PC-3 (cell line): ENCODE measurements around the gene EXOSC5. TPM values are rescaled to one million over a fixed set of nuclear protein-coding genes. Genes with fewer than 3 reads are reported as not detected.
A peak's percentile ranks its signal among the peaks of the same experiment; 100 is the strongest.

Experiments
- ATAC-seq: fragments of 200-7000 bp; cut with Tn5 transposase; 2 replicates; pipeline ENCODE4 v1.9.1; 2020; ENCODE audit warnings: mild to moderate bottlenecking, moderate library complexity
- BruUV-seq: library from RNA; stranded (reverse); fragments of 400-500 nt; replicated peaks from 2 replicates; lab custom pipeline; 2021; lab: Mats Ljungman, UMichigan
- CTCF ChIA-PET: fragments of 300-600 bp; sonication (Branson Sonifier 250); formaldehyde crosslinking; loops from one replicate; lab custom pipeline; 2022; ENCODE audit warnings: antibody characterized with exemption; lab: Charles Lee
- POLR2A ChIA-PET: fragments of 300-600 bp; sonication (Branson Sonifier 250); formaldehyde crosslinking; loops from one replicate; lab custom pipeline; 2022; ENCODE audit warnings: antibody characterized with exemption; ENCODE audit not compliant: unreplicated experiment; lab: Charles Lee
- DNase-seq: peaks from one replicate; pipeline ENCODE4 v3.0.0-alpha.2; 2015
- H2AFZ ChIP-seq: fragments of 300-600 bp; sonication (generic); 2 replicates; pipeline ENCODE4 v1.6.0; 2016; ENCODE audit warnings: antibody characterized with exemption, low read length
- H3F3A ChIP-seq: fragments of 300-600 bp; sonication (generic); one replicate; pipeline ENCODE4 v1.6.0; 2017; ENCODE audit warnings: antibody characterized with exemption, low read length, control low read depth, mild to moderate bottlenecking; ENCODE audit not compliant: unreplicated experiment
- H3K27ac ChIP-seq: fragments of 300-600 bp; sonication (generic); 2 replicates; pipeline ENCODE4 v1.5.1; 2016; ENCODE audit warnings: mild to moderate bottlenecking, low read length
- H3K27me3 ChIP-seq: fragments of 300-600 bp; sonication (generic); 2 replicates; pipeline ENCODE4 v1.6.1; 2016; ENCODE audit warnings: low read length, mixed read lengths
- H3K36me3 ChIP-seq: fragments of 300-600 bp; sonication (generic); 2 replicates; pipeline ENCODE4 v1.6.1; 2016; ENCODE audit warnings: low read depth, mixed run types, low read length, mixed read lengths
- H3K4me1 ChIP-seq: fragments of 300-600 bp; sonication (generic); 2 replicates; pipeline ENCODE4 v1.5.1; 2016; ENCODE audit warnings: low read length; ENCODE audit not compliant: insufficient read depth
- H3K4me2 ChIP-seq: fragments of 300-600 bp; sonication (generic); 2 replicates; pipeline ENCODE4 v1.6.0; 2016; ENCODE audit warnings: low read length
- H3K4me3 ChIP-seq: fragments of 300-600 bp; sonication (generic); 2 replicates; pipeline ENCODE4 v1.5.1; 2016; ENCODE audit warnings: mild to moderate bottlenecking, low read length, mixed read lengths
- H3K79me2 ChIP-seq: fragments of 300-600 bp; sonication (generic); 2 replicates; pipeline ENCODE4 v1.6.1; 2017; ENCODE audit warnings: low read length, mixed read lengths
- H3K9ac ChIP-seq: fragments of 300-600 bp; sonication (generic); 2 replicates; pipeline ENCODE4 v1.6.0; 2016; ENCODE audit warnings: mild to moderate bottlenecking, low read length
- H3K9me2 ChIP-seq: fragments of 300-600 bp; sonication (generic); replicated peaks from 2 replicates; pipeline ENCODE4 v1.6.1; 2016; ENCODE audit warnings: mixed run types, low read length, mixed read lengths
- H3K9me3 ChIP-seq: fragments of 300-600 bp; sonication (generic); 2 replicates; pipeline ENCODE4 v1.6.1; 2016; ENCODE audit warnings: low read length, mixed read lengths
- H4K20me1 ChIP-seq: fragments of 300-600 bp; sonication (generic); 2 replicates; pipeline ENCODE4 v1.6.1; 2016; ENCODE audit warnings: low read length, mixed read lengths
- CTCF ChIP-seq: fragments of 300-600 bp; sonication (generic); conservative IDR thresholded peaks from 2 replicates; pipeline ENCODE4 v1.5.1; 2017; ENCODE audit warnings: antibody characterized with exemption, low read depth, mild to moderate bottlenecking, low read length
- EZH2 ChIP-seq: fragments of 300-600 bp; sonication (generic); IDR thresholded peaks from one replicate; pipeline ENCODE4 v1.6.1; 2017; ENCODE audit warnings: antibody characterized with exemption, mild to moderate bottlenecking, low read length; ENCODE audit not compliant: unreplicated experiment
- EZH2phosphoT487 ChIP-seq: fragments of 300-600 bp; sonication (generic); IDR thresholded peaks from 2 replicates; pipeline ENCODE4 v1.6.1; 2018; ENCODE audit warnings: mild to moderate bottlenecking, antibody characterized with exemption, low read length, borderline replicate concordance
- intact Hi-C: fragments of 100-400 bp; cut with micrococcal nuclease; formaldehyde crosslinking; loops from 2 replicates; pipeline ENCODE4 v1.9.0; 2023
- total RNA-seq: library from RNA; depleted of rRNA; stranded (reverse); fragments of >200 nt; gene quantifications from 2 replicates; pipeline ENCODE4 v1.2.3, GENCODE V29; 2014

Gene EXOSC5
- total RNA-seq, 1 experiment from 2014 or later, result 40.8 TPM

- Histone ChIP-seq H4K20me1 (no peaks in the 10 kb centered on the region), H3K9me3 (no peaks in the 10 kb centered on the region), H3K36me3 (no peaks in the 10 kb centered on the region), H3K79me2 (peaks cover 36% of the 10 kb centered on the region), H3K4me2 (no peak overlapping the region), H3K9me2 (no peaks in the 10 kb centered on the region), H3K4me3 (no peak overlapping the region), H2AFZ (no peak overlapping the region), H3K27ac (no peak overlapping the region), H3F3A (no peaks in the 10 kb centered on the region), H3K4me1 (peaks cover 10% of the 10 kb centered on the region; the same call in 1 of the 2 replicates), H3K9ac (no peak overlapping the region), H3K27me3 (no peaks in the 10 kb centered on the region)
- ChIA-PET CTCF (no interaction called here), POLR2A (no interaction called here)
- no peak for ATAC-seq
- intact Hi-C loops, result no loop called here
- TF ChIP-seq EZH2phosphoT487 (no peak), EZH2 (no peak), CTCF (no peak)
- no TSS peak for BruUV-seq
- DNase-seq, result no peak
These were observed 2.4 kb upstream of the EXOSC5 start for GRCh38 chr19:41399525-41399924.

GRCh38 chr19:41399091-41399490 lies 1.9 kb upstream of the EXOSC5 start:
- ChIA-PET POLR2A (no interaction called here), CTCF (interaction anchor here (0.5 kb wide), 1 partner anchor 74 kb away, joined by 7 read pairs; no protein-coding TSS in a partner anchor)
- ATAC-seq (no peak), DNase-seq (no peak)
- TF ChIP-seq EZH2phosphoT487, result no peak
- TF ChIP-seq EZH2, result no peak
- no peak for TF ChIP-seq CTCF
- Histone ChIP-seq H3K36me3 (no peaks in the 10 kb centered on the region), H4K20me1 (no peaks in the 10 kb centered on the region), H3K79me2 (peaks cover 36% of the 10 kb centered on the region), H3K4me1 (peaks cover 10% of the 10 kb centered on the region; the same call in 1 of the 2 replicates), H3K4me3 (peak overlapping the region; percentile 96; the same call in 1 of the 2 replicates), H3K9ac (peak overlapping the region; percentile 97; the same call in 1 of the 2 replicates), H2AFZ (no peak overlapping the region), H3F3A (no peaks in the 10 kb centered on the region), H3K4me2 (peak overlapping the region; percentile 95), H3K9me3 (no peaks in the 10 kb centered on the region), H3K27ac (no peak overlapping the region), H3K9me2 (no peaks in the 10 kb centered on the region), H3K27me3 (no peaks in the 10 kb centered on the region)
- intact Hi-C loops, result no loop called here
- BruUV-seq, result no TSS peak

GRCh38 chr19:41398598-41398997 lies 1.4 kb upstream of the EXOSC5 start:
- H3K4me3 ChIP-seq, result peak overlapping the region; percentile 96
- H3F3A ChIP-seq, result no peaks in the 10 kb centered on the region
- intact Hi-C loops, result no loop called here
- ATAC-seq (no peak), DNase-seq (no peak)
- CTCF ChIA-PET, result interaction anchor here (0.5 kb wide), 1 partner anchor 73 kb away, joined by 7 read pairs; no protein-coding TSS in a partner anchor
- peaks cover 36% of the 10 kb centered on the region for H3K79me2 ChIP-seq
- H3K9me2 ChIP-seq, result no peaks in the 10 kb centered on the region
- H3K9ac ChIP-seq, result peak overlapping the region; percentile 97
- no peaks in the 10 kb centered on the region for H3K9me3 ChIP-seq
- no peaks in the 10 kb centered on the region for H4K20me1 ChIP-seq
- TF ChIP-seq EZH2 (no peak), CTCF (no peak), EZH2phosphoT487 (no peak)
- no peak overlapping the region for H3K27ac ChIP-seq
- H3K4me1 ChIP-seq, result peaks cover 10% of the 10 kb centered on the region; the same call in 1 of the 2 replicates
- no peaks in the 10 kb centered on the region for H3K36me3 ChIP-seq
- H3K27me3 ChIP-seq, result no peaks in the 10 kb centered on the region
- POLR2A ChIA-PET, result no interaction called here
- H3K4me2 ChIP-seq, result peak overlapping the region; percentile 95
- no TSS peak for BruUV-seq
- H2AFZ ChIP-seq, result no peak overlapping the region
